ENCODE results near the gene FXYD1.

Gene FXYD1

GRCh38 chr19:35160629-35161433 lies 22.2 kb downstream of the FXYD1 start:
- DNase-seq: no peak

GRCh38 chr19:35161434-35161743 lies 22.8 kb downstream of the FXYD1 start:
- DNase-seq: no peak

GRCh38 chr19:35162471-35163326 lies 24.1 kb downstream of the FXYD1 start:
- no peak for DNase-seq

- no peak for DNase-seq
Measured at GRCh38 chr19:35164418-35164817, 25.8 kb downstream of the FXYD1 start.

- no peak for DNase-seq
Measured at GRCh38 chr19:35165200-35166058, 26.8 kb downstream of the FXYD1 start.

GRCh38 chr19:35166100-35167063 lies 27.8 kb downstream of the FXYD1 start:
- DNase-seq: no peak

GRCh38 chr19:35167251-35168119 lies 28.9 kb downstream of the FXYD1 start:
- no peak for DNase-seq

- no peak for DNase-seq
Measured at GRCh38 chr19:35168196-35168595, 29.6 kb downstream of the FXYD1 start.

GRCh38 chr19:35169221-35169995 lies 30.8 kb downstream of the FXYD1 start:
- no peak for DNase-seq

GRCh38 chr19:35170359-35171061 lies 31.9 kb downstream of the FXYD1 start:
- DNase-seq: no peak

- DNase-seq: no peak
Measured at GRCh38 chr19:35171730-35172129, 33.1 kb downstream of the FXYD1 start.

GRCh38 chr19:35174226-35174625 lies 35.6 kb downstream of the FXYD1 start:
- DNase-seq: no peak

- DNase-seq: no peak
Measured at GRCh38 chr19:35176181-35176570, 37.6 kb downstream of the FXYD1 start.

GRCh38 chr19:35177377-35178274 lies 39.0 kb downstream of the FXYD1 start:
- DNase-seq: no peak

GRCh38 chr19:35178701-35179100 lies 40.1 kb downstream of the FXYD1 start:
- DNase-seq: no peak

GRCh38 chr19:35179830-35180229 lies 41.2 kb downstream of the FXYD1 start:
- DNase-seq: no peak

- DNase-seq: no peak
Measured at GRCh38 chr19:35181387-35181786, 42.8 kb downstream of the FXYD1 start.
